HEK293 (cell line): Measurements from ENCODE around the gene SPTBN5.

Source experiments
- CTCF ChIA-PET: fragments of 350-600 bp; formaldehyde crosslinking; extraction: SDS; loops from one replicate; lab custom pipeline; 2021; ENCODE audit warnings: antibody characterized with exemption; lab: Yijun Ruan, JAX
- POLR2A ChIA-PET: fragments of 300-600 bp; formaldehyde crosslinking; extraction: SDS; loops from one replicate; lab custom pipeline; 2020; ENCODE audit warnings: antibody characterized with exemption, inconsistent platforms; lab: Yijun Ruan, JAX
- H3K27ac ChIP-seq: fragments of 200-500 bp; sonication (Bioruptor generic); 2 replicates; pipeline ENCODE4 v1.5.1; 2014; ENCODE audit warnings: low read depth, low read length, control low read depth, inconsistent platforms; ENCODE audit errors: extremely low read depth
- H3K36me3 ChIP-seq, 2 experiments: fragments of 200-500 bp in 1 of 2; sonication (Bioruptor generic) in 1 of 2; 1 replicate in 1 of 2; 2 replicates in 1 of 2; pipeline ENCODE4 v1.5.1; 2014 to 2017; ENCODE audit warnings: inconsistent platforms in 2 of 2, low read length in 2 of 2; ENCODE audit not compliant: control insufficient read depth in 2 of 2, insufficient read depth in 1 of 2
- H3K4me1 ChIP-seq: fragments of 200-500 bp; sonication (Bioruptor generic); 2 replicates; pipeline ENCODE4 v1.5.1; 2014; ENCODE audit warnings: mild to moderate bottlenecking, low read length, inconsistent platforms; ENCODE audit not compliant: control insufficient read depth, insufficient read depth
- H3K4me3 ChIP-seq: 2 replicates; pipeline ENCODE4 v1.5.1; 2011; ENCODE audit warnings: low read depth, mild to moderate bottlenecking, control low read depth, low read length, moderate library complexity
- H3K9me3 ChIP-seq: fragments of 200-500 bp; sonication (Bioruptor generic); 2 replicates; pipeline ENCODE4 v1.5.1; 2014; ENCODE audit warnings: low read depth, low read length, inconsistent platforms; ENCODE audit not compliant: control insufficient read depth, insufficient read depth
- EGR2 ChIP-seq: fragments of 450-650 bp; formaldehyde crosslinking; IDR thresholded peaks from 2 replicates; pipeline ENCODE4 v1.5.1; 2016; ENCODE audit warnings: low read depth, missing biosample characterization, missing genetic modification characterization
- KLF1 ChIP-seq: fragments of 450-650 bp; formaldehyde crosslinking; IDR thresholded peaks from 2 replicates; pipeline ENCODE4 v1.5.1; 2016; ENCODE audit warnings: missing biosample characterization, missing genetic modification characterization
- KLF10 ChIP-seq: fragments of 450-650 bp; IDR thresholded peaks from 2 replicates; pipeline ENCODE4 v1.5.1; 2018; ENCODE audit warnings: missing biosample characterization, mild to moderate bottlenecking, missing genetic modification characterization
- KLF8 ChIP-seq: fragments of 450-650 bp; formaldehyde crosslinking; IDR thresholded peaks from 2 replicates; pipeline ENCODE4 v1.5.1; 2016; ENCODE audit warnings: missing biosample characterization, missing genetic modification characterization
- SCRT1 ChIP-seq: fragments of 450-650 bp; formaldehyde crosslinking; IDR thresholded peaks from 2 replicates; pipeline ENCODE4 v1.5.1; 2016; ENCODE audit warnings: missing biosample characterization, missing genetic modification characterization, borderline replicate concordance
- SCRT2 ChIP-seq: fragments of 450-650 bp; formaldehyde crosslinking; IDR thresholded peaks from 2 replicates; pipeline ENCODE4 v1.5.1; 2016; ENCODE audit warnings: missing biosample characterization, missing genetic modification characterization
- ZBTB49 ChIP-seq: fragments of 450-650 bp; formaldehyde crosslinking; IDR thresholded peaks from 2 replicates; pipeline ENCODE4 v1.5.1; 2016; ENCODE audit warnings: missing biosample characterization, missing genetic modification characterization, low read depth
- ZFHX2 ChIP-seq: fragments of 450-650 bp; formaldehyde crosslinking; conservative IDR thresholded peaks from 2 replicates; pipeline ENCODE4 v1.5.1; 2016; ENCODE audit warnings: missing biosample characterization, missing genetic modification characterization
- ZNF140 ChIP-seq: fragments of 450-650 bp; formaldehyde crosslinking; IDR thresholded peaks from 2 replicates; pipeline ENCODE4 v1.5.1; 2016; ENCODE audit warnings: missing biosample characterization, missing genetic modification characterization
- ZNF311 ChIP-seq: fragments of 450-650 bp; formaldehyde crosslinking; IDR thresholded peaks from 2 replicates; pipeline ENCODE4 v1.5.1; 2017; ENCODE audit warnings: missing biosample characterization, missing genetic modification characterization, borderline replicate concordance
- ZNF341 ChIP-seq: fragments of 450-650 bp; formaldehyde crosslinking; IDR thresholded peaks from 2 replicates; pipeline ENCODE4; 2016; ENCODE audit warnings: low read depth, missing biosample characterization, missing genetic modification characterization
- ZNF366 ChIP-seq: fragments of 450-650 bp; formaldehyde crosslinking; conservative IDR thresholded peaks from 2 replicates; pipeline ENCODE4 v1.5.1; 2016; ENCODE audit warnings: missing biosample characterization, missing genetic modification characterization
- ZNF596 ChIP-seq: fragments of 450-650 bp; IDR thresholded peaks from 2 replicates; pipeline ENCODE4 v1.5.0; 2018; ENCODE audit warnings: missing biosample characterization, mild to moderate bottlenecking, missing genetic modification characterization, moderate library complexity
- ZNF645 ChIP-seq: fragments of 450-650 bp; formaldehyde crosslinking; IDR thresholded peaks from 2 replicates; pipeline ENCODE4; 2016; ENCODE audit warnings: missing biosample characterization, missing genetic modification characterization
- ZNF843 ChIP-seq: fragments of 450-650 bp; formaldehyde crosslinking; IDR thresholded peaks from 2 replicates; pipeline ENCODE4 v1.5.1; 2016; ENCODE audit warnings: missing biosample characterization, missing genetic modification characterization

SPTBN5 gene

GRCh38 chr15:41838400-41838897 is 55.4 kb downstream of the SPTBN5 start, which contains the start of gene PLA2G4B:
PLA2G4B (plus strand) TSS chr15:41838847; CDS start chr15:41838914, 67 bp downstream.
- POLR2A ChIA-PET: interaction anchor here (0.6 to 1.1 kb wide), 2 partner anchors 42 to 422 kb away, joined by 3 read pairs; no protein-coding TSS in a partner anchor

GRCh38 chr15:41836713-41837454 is 57.0 kb downstream of the SPTBN5 start:
- CTCF ChIA-PET: no interaction called here
- TF ChIP-seq ZNF140 (tag by site-specific recombination) (no peak), ZBTB49 (tag by site-specific recombination) (no peak), ZNF366 (tag by site-specific recombination) (no peak), ZNF311 (no peak)
- TF ChIP-seq, all 188 proteins: peak for 0
- Histone ChIP-seq H3K27ac (no peak overlapping the region), H3K4me3 (no peak overlapping the region), H3K4me1 (no peaks in the 10 kb centered on the region), H3K9me3 (no peaks in the 10 kb centered on the region), H3K36me3 (no peaks in the 10 kb centered on the region)
- POLR2A ChIA-PET: no interaction called here

More at GRCh38 chr15:41838400-41838897, 55.4 kb downstream of the SPTBN5 start, which contains the start of gene PLA2G4B:
- Histone ChIP-seq H3K4me3 (no peak within 1 kb of the TSS), H3K4me1 (no peaks in the 10 kb centered on the region), H3K27ac (no peak within 1 kb of the TSS), H3K36me3 (no peaks in the 10 kb centered on the region)
- TF ChIP-seq SCRT1 (tag by site-specific recombination) (peak; percentile 65; the same call in 1 of the 2 replicates), KLF1 (peak; percentile 27; the same call in 1 of the 2 replicates), EGR2 (0 out of 2 replicates have a peak, but pooled peaks have one; percentile 38), ZNF596 (no peak), ZNF645 (tag by site-specific recombination) (no peak), SCRT2 (tag by site-specific recombination) (peak; percentile 99), ZFHX2 (tag by site-specific recombination) (peak; percentile 59)
- TF ChIP-seq, all 188 proteins: peak for 5
- H3K9me3 ChIP-seq: no peaks in the 10 kb centered on the region
- CTCF ChIA-PET: no interaction called here

GRCh38 chr15:41836073-41836472 is 57.8 kb downstream of the SPTBN5 start:
- Histone ChIP-seq H3K36me3 (no peaks in the 10 kb centered on the region), H3K4me1 (no peaks in the 10 kb centered on the region), H3K4me3 (no peak overlapping the region), H3K9me3 (no peaks in the 10 kb centered on the region), H3K27ac (no peak overlapping the region)
- TF ChIP-seq ZNF843 (tag by site-specific recombination) (no peak), KLF8 (no peak), KLF10 (tag by site-specific recombination) (no peak), ZNF341 (tag by site-specific recombination) (peak; percentile 70)
- ChIA-PET CTCF (no interaction called here), POLR2A (no interaction called here)
